Stimulated activated CD8-positive, alpha-beta memory T cell treated with anti-CD3 and anti-CD28 coated beads, Interleukin-7, amount 100 ng/mL, for 4 hours (primary cell): ENCODE data around the gene THRA.
A peak's percentile ranks its signal among the peaks of the same experiment; 100 is the strongest.

Experiments
- DNase-seq, 2 donors: peaks; one replicate each; pipeline ENCODE4 v3.0.0-alpha.2; 2020; ENCODE audit warnings: low read depth in 2 of 2

The THRA gene

DNA sequence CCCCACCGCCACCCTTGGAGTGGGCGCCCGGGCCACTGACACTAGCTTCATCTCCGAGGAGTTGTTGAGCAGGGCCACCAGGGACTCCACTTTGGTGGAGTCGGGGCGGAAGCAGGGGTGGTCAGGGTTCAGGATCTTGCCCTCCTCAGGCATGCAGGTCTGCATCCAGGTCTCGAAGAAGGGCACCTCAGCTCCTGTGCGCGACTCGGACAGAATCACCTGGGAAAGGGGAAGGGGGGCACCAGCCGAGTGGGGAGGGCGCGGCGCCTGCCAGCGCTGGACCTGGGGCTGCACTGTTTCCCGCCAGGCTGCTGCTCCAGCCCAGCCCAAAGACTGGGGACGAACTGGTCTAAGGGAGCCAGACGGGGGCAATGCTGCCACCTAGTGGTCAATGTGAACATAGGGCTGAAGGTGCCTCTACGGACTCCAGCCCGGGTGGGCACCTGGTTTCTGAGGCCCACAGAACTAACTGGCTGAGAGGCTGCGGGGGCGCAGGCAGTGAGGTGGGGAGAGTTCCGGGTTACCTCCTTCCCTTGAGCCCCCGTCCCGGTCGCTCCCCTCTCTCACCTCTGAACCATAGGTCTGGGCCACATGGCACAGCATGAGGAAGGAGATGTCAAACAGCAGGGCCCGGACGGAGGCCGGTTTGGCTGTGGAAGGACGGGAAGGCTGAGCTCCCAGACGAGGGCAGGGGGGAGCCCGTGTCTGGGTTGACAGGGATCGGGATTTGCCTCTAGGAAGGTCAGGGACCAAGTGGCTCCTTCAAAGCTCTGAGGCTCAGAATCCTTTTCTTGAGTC, 35.8 kb upstream of the THRA start:
- DNase-seq: peak; percentile 55 to 61

DNA sequence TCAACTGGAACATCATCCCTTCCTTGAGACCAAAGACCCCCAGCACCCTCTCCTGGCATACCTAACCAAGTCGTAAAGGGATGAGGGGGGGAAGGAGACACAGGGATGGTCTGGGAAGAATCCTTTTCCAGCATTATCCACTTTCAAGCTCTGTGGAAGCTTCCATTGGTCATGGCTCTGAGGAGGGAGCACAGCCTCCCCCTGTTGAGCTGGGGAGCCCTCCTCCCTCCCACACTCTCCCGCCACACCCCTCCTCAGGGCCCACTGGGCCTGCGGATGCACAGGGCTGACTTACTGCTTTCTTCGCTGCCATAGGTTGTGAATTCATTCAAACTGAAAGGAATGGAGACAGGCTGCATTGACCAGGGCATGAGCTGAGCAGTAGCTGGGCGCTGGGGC, 35.2 kb upstream of the THRA start:
- no peak for DNase-seq

DNA sequence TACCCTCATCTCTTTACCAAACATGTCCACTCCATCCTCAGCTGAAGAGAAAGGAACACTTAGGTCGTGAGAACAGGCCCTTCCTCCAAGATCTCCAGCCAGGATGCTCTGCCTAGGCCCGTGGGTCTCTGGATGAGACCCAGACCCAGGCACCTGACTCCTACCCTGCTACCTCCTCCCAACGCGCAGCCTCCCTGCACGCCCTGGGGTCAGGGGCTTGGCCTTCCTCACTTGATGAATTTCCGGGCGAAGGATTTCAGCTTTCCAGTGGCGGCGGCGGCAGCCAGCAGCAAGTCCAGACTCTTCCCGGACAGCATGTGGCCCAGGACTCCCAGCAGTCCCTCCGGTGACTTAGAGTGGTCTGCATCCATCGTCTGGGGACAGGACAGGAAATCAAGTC, 34.2 kb upstream of the THRA start:
- DNase-seq: no peak

DNA sequence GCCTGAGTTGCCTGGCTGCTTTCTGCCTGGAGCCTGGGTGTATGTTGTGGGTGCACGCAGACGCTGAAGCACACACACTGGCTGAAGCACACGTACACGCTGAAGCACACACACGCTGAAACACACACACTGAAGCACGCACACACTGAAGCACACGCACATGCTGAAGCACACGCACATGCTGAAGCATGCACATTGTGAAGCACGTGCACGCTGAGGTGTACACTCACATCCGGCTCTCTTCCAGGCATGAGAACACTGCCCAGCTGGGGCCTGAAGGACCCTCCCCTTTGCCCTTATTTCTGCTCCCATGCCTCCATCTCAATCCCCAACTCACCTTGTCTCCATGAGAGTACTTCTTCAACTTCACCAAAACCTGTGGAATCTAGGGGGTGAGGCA, 31.1 kb upstream of the THRA start:
- DNase-seq: no peak

DNA sequence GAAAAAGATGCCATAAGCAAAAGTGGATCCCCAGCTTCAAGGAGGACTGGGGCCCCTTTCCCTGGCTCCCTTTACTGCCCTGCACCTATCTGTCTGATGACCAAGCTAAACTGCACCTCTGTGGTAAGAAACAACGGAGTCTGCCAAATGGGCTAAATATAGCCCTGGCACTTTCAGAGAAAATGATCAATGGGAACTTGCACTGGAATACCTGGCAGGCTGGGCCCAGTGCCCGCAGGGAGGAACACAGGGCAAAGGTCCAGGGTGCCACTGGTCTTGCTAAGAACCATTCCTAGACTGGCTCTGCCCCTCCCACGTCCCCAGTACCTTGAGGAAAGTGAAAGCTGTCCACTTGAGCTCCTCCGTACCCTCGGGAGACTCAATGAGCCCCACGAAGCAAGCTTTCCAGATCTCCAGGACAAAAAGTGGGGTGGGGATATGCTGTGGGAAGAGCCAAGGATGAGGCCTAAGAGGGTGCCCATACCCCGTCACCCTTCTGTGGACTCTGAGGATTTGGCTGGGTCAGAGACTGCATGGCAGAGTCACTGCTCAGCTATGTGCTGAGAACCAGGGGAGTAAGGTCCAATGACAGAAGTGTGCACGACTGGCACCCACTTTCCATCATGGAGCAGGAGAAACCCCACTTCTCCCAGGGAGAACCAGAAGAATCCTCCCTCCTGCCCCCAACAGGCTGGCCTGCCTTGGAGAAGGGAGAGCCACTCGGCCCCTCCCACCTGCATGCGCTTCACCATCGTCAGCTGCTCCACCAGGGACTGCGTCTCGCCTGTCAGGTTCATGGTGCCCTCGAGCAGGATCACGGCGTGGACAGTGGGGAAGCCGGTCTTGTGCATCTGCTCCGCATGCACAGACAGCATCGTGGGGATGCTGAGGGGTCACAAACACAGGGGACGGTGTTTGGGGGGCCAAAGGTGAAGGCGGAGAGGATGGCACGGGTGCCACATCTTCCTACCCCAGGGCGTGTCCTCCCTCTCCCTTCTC, 30.1 kb upstream of the THRA start:
- no peak for DNase-seq

DNA sequence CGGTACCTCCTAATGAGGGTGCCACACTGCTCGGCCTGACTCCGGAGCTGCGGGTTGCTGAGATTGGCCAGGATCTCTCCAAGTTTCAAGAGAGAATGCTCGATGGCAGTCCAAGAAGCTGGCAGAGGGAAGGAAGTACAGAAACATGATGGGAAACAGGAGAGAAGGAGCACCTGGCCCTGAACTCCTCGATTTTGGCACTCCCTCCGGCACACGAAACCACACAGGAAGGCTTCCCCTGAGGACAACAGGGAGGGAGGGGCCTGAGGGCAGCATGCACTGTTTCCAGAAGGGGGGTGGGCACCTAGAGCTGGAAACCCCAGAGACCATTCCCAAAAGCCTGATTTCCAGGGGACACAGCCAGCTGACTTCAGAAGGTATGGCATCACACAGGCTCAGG, 29.4 kb upstream of the THRA start:
- DNase-seq: no peak

DNA sequence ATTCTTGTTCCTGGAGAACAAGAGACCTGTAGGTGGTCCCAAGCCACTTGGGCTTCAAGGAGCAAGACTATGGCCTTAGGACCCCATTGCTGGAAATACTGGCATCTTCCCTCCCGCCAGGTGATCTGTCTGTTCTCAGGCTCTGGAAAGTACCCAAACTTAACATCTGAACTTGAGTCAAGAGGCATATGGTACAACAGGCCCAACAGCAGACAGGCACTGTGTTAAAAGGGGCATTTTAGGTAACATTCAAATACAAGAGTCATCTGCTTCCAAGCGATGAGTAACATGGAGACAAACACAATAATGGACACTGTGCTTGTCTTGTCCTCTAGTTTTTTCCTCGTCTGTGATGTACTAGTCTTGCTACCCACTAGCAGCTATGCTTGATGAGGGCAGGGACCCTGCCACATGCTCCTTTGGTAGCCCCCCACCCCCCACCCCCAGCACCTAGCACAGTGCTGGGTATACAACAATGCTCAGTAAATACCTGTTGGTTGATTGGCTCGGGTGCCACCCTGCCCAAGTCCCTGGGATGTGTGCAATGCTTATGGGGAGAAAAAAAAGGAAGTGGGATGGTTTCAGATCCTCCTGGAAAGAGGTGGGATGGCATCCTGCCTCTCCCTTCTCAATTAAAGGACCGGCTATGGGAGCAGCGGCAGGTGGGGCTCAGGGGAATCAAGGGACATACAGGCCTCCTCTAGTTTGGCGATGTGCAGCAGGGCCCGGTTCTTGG, 28.2 kb upstream of the THRA start:
- DNase-seq: no peak

DNA sequence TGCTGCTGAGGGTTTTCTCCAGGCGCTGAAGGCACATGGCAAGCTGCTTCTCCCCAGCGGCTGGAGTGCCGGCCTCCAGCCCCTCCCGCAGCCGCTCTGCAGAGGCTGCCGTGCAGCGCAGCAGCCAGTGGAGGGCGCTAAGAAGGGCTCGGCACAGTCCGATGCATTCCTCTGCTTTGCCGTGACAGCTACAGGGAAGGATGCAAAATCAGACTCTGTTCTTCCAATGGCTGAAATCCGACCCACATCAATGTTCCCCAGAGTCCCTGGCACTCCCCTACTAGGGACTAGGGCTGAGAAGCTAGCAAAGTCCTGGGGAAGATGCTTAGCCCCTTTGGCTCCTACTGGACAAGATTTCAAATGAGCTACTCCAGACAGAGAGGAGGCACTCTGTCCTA, 27.6 kb upstream of the THRA start:
- DNase-seq: no peak

DNA sequence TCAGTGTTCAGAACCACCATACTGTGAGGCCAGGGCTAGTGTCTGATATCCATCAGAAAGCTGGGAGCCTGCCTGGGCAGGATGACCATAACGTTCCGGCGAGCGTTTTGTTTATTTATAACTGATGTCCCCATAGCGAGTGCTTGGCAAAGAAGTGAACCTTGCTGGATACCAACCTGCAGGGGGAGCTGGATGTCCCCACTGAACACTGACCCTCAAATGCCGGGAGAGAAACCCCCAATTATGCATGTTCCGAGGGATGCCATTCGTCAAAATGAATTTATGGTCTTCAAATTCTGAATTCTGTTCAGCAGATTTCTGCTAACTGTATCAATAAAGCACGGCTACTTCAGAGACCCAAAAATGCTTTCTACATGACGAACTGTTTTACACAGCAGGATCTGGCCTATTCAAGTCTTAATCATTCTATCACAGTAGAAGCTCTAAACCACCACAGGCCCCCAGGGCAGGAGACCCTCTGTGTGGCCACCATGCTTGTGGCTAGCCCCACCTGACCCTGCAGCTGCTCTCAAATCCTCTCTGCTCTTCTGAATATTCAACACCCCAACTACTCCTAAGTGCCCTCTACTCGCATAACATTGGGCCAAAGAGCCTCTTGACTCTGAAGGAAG, 23.8 kb upstream of the THRA start:
- no peak for DNase-seq

DNA sequence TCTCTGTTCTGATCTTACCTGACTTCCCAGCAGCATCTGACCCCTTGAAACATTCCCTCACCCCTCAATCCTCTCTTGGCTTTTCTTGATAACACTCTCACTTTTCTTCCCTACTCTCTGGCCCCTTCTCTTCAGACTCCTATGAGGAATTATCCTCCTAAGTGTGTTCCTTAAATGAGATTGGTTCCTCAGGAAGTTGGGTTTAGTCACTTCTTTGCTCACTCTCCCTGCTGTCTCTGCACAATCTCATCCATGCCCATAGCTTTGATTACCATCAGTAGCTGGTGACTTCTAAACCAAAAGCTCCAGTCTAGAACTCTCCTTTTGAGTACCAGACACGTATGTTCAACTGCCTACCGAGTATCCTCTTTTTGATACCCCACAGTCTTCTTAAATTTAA, 21.6 kb upstream of the THRA start:
- DNase-seq: no peak

DNA sequence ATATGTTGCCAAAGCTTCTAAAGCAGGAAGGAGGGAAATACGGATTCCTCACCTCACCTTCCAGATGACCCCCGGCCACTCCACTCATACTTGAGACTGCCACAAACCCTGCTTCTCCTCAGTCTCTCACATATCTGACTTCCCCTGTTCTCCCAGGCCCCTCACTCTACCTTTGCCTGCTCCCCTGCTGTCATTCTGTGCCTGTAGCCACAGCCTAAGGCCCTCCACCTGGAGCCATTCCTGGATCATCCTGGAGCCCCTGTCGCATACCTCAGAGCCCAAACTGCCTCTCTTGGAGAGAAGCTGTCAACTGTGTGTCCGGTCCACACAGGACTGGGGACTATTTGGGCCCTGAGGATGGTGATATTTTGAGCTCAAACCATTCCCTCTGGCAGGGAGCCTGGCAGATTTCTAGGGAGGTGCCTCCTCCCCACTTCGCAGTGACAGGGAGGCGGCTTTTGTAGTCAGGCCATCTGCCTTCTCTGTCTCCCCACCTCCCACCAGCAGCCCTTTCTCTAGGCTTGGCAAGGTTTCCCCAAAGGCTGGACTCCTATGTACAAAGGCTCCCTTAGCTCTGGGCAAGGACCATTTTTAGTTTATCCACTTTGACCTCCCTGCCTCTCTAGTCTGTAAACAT, 6.3 kb upstream of the THRA start:
- DNase-seq: no peak

DNA sequence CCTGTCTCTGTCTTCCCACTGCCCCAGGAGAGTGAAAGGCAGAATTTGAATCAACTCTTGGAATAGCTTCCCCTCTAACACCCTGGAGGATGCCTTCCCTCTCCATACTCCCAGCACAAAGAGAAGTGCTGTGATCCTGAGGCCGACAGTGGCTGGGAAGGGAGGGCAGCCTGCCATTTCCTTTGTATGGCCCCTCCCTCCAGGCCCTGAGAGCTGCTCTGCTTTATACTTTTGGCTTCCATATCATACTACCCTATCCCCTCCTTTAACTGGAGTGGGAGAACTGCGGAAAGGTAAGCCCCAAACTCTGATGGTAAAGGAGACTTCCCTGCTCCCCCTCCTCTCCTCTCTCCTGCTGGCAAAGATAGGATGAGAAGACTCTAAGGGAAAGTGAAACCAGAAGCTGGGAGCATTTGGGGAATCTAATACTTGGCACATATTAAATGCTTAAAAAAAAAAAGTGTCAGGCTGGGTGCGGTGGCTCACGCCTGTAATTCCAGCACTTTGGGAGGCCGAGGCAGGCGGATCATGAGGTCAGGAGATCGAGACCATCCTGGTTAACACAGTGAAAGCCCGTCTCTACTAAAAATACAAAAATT, 4.5 kb upstream of the THRA start:
- DNase-seq: no peak

DNA sequence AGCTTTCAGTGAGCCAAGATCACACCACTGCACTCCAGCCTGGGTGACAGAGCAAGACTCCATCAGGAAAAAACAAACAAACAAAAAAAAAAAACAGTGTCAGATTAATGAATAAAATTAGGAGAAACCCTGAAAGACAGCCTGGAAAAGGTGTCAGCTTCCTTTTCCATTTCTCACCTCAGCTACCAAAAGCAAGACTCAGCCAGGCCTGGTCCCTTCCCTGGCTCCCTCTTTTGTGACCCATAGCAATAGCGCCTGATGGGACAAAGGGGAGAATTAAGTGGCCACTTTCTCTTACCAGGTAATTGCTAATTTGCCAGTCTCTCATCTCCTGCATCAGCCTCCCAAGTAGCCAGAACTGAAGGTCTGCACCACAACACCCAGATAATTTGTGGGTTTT, 3.9 kb upstream of the THRA start:
- no peak for DNase-seq

DNA sequence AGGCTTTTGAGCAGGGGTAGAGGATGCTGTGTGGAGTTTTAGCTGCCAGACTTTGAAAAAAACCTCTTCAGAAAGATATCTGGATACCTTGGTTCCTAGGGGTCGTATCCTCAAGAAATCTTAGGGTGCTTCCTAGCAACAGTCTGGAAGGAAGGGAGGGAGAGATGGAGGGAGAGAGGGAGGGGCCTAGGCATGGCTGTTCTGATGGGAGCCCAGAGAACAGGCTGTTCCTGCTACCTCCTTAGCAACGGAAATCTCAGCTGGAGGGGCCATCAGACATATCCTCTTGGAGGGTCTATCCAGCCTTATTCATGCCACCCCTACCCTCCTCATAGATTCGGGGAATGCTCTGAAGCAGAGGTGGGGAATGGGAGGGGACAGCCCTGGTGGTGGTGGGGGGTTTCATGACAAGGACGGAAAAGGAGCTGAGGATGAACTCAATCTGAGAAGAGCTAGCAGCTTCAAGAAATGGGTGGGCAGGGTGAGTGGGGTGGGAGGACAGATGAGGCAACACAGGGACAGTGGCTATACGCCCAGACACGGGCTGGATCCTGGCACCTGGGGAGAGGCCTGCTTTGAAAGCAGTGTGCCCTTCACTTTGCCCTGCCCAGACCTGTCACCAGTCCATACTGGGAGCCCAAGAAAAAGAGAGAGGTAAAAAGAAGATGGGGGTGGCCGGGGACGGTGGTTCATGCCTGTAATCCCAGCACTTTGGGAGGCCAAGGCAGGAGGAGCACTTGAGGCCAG, 2.9 kb upstream of the THRA start:
- no peak for DNase-seq

DNA sequence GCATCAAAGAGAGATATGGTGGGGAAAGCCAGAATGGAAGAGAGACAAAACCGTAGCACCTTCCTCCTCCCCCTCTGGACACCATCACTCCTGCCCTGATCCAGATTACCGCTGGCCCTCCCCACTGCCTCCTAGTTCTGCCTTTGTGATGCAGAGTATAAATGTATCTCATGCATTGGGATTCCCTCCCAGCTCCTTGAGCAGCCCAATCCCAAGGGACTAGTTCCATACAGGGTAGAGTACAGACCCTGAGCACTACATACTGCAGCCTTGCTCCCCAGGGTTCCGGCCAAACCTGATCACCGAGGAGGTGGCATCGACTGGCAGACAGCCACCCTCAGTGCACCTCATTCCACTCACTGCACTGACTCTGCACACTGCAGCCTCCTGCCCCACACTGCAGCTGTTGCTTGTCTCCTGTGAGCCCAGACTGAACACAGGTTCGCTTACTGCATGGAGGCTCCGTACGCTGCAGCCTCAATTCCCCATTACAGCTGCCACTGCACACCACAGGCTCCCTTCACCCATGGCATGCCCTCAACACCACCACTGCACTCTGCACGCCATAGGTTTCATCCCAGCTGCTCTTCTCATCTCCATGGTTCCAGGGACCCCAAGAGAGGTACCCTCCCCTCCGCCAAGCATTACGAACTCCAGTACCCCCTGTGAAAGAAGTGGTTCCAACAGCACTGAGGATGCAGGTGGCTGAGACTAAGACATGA, 1.7 kb upstream of the THRA start:
- DNase-seq: no peak

DNA sequence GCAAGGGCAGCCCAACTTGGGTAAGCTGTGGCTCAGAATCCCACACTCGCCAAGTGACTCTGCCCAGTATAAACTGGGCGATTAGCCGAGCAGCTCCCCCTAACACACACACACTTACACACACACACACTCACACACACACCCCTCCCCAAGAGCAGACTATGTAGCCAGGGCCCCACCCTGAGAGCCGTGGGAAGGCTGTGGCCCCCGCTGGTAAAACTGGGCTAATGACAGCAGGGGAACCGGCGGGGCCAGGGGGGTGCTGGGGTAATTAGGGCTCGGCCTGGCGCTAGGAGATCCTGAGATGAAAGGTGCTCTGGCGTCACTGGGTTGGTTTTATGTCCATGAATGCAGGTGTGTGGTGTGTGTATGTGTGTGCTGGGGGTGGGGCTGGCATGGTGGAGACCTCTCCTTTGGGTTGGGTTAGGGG, 1.1 kb upstream of the THRA start:
- no peak for DNase-seq

DNA sequence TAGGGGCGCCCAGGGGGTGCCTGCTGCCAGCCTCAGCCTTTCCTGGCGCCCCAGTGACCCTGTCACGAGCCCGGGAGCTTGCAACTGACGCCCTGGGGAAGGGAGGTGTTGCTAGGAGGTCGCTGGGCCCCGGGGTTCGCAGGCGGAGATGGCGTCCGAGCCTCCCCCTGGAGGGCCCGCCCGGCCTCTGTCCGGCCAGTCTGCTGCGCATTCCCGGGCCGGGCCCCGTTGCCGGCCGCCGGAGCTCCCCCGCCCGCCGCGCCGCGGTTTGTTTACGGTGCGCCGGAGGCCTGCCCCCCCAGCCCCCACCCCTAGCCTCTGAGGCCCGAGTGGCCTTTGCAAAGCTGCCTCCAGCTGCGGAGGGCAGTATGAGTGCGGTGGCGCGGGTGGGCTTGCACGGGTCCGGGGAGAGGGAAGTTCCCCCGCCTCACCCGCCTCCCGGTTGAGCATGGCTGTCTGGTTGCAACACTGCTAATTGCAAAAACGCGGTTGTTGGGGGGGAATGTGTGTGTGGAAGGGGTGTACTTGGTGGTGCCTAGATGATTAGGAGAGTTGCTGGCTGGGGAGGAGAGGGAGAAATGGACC, 514 bp downstream of the THRA start:
- no peak for DNase-seq

DNA sequence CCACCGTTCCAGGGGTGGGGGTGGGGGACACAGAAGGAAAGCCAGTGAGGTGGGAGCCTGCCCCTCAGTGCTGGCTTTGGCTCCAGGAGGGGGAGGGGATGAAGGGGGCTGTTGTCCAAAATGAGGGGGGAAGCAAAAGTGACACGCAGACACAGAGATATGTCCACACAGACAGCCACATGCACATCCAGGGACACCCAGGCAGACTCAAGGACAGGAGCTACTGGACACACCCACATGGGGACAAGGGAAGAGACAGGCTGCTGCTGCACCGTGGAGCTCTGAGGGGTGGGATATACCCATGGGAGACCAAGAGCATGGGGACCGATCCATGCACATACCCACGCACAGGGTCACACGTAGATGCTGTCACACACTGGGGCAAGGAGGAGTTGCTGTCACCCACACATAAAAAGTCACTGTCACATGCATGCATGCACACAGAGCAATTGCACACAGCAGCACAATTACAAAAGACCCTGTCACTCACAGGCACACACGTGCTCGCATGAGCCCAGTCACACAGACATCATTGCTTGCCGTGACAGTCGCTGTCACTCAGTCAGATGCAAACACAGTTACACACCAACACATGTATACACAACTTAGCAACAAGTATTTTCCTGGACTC, 1.3 kb downstream of the THRA start:
- DNase-seq: no peak
